Subcutaneous adipose tissue (tissue), 4 donors: ENCODE measurements around the gene MAP10. TPM values are rescaled to one million over a fixed set of nuclear protein-coding genes. Genes with fewer than 3 reads are reported as not detected.

ENCODE experiments used
- CTCF ChIP-seq: fragments of 450-650 bp; IDR thresholded peaks from one replicate; pipeline ENCODE4 v1.5.1; 2016; ENCODE audit warnings: low read depth, mild to moderate bottlenecking, control low read depth, antibody characterized with exemption, moderate library complexity
- total RNA-seq, 4 donors: library from RNA; depleted of rRNA; stranded (reverse); fragments of >200 nt; gene quantifications; one replicate each; pipeline ENCODE4 v1.1.0, GENCODE V29; 2016

MAP10 gene
- total RNA-seq, 4 donors from 2014 or later: 0.49 to 2.0 (median 1.9) TPM

DNA sequence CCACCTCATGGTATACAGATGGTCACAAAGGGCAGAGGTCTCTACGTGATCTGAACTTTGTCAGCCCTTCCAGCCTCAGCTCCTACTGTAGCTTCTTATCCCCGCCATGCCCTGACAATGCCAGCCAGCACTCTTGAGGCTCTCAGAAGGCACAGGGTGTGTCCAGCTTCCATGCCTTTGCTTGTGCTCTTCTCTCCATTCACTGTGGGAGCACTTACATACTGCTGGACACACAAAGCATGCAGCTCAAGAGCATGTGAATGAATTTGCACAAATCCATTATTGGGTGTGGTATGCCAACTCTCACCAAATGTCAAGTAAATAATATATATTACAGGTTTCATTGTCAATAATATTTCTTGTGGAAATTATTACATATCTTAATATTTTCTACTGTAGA is 36.4 kb upstream of the MAP10 start:
- no peak for TF ChIP-seq CTCF

- no peak for TF ChIP-seq CTCF
Observed at GRCh38 chr1:232769733-232770132, 35.5 kb upstream of the MAP10 start.

DNA sequence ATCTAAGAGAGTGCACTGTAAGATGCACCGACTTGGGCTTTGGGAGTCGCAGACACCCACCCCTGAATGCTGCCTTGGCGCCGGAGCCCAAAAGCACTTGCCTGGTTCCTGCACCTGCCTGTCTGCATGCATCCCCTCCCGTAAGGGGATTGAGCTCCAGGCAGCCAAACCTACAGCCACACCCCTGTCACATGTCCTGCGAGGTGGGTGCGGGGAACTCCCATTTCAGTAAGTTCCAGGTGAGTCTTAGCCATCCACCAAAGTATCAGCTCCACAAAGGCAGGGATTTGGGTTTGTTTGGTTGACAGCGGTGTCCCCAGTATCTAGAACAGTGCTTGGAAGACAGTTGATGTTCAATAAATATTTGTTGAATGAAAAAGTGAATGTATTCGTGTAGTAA is 31.5 kb upstream of the MAP10 start:
- TF ChIP-seq CTCF: no peak

DNA sequence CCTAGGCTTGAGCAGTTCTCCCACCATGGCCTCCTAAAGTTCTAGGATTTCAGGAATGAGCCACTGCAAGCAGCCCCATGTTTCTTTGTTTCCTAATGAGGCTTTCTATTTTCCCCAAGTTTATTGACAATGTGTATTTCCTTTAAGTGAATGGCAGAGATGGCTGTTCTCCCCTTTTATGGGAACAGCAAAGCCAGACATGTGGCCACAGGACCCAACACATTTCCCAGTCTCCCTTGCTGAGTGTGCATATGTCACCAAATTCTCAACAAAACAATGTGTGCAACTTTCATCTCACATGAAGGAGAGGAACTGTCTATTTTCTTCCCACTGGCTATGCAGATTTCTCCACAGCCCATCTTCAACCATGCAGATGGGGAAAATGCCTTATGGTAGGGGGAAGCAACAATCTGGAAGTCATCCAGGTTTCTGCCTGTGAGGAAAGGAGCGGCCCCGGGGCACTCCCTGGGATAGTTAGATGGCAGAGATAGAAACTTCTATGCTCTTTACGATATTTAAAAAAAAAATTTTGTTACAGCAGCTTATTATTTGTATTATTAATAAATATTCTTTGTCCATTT is 28.6 kb upstream of the MAP10 start:
- TF ChIP-seq CTCF: no peak

DNA sequence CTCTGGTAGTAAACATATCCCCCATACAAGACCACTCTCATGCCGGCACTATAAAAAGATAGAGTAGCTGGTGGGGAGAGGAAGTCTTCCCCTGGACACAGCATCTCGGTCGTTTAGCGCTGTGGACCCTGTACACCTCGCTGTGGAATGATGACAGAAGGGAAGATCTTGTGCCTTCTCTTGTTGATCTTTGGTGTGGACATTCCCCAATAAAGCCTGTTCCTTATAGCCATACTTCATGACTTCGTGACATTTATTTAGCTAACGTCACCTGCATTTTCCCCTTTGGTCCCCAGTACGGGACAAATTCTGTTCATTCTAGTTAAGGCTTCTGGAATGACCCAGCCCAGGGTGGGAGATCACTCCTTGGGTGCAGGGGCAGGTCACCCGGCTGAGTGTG is 24.9 kb upstream of the MAP10 start:
- no peak for TF ChIP-seq CTCF

GRCh38 chr1:232784794-232785193 is 20.4 kb upstream of the MAP10 start:
- no peak for TF ChIP-seq CTCF

DNA sequence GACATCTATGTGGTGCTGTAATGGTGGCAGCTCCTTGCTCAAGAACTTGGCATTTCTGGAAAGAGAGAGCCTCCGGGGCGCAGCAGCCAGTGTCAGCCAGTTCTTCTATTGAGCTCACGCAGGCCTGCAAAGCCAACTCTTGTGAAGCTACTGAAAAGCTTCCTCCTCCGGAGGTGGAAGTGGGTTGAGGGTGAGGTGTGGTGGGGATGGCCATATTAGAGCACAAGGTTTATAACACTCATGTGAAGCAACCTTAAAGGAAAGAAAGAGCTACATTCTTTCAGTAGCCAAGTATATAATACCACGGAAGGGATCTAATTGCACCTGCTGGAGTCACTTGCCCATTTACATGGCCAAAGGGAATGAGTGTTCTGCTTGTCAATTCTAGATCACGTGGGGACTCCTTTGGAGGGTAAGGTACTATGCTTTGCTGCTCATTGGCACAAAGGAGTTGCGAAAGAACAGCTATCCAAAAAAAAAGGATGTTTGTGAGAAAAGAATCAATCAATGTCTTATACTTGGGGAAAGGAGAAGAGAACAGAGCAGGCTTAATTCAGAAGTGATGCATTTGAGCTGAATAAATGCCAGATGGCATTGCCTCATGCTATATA is 18.3 kb upstream of the MAP10 start:
- no peak for TF ChIP-seq CTCF
